GM12801 (cell line): ENCODE data around the gene MEFV.

Source experiments
- TF ChIP-seq, protein P1 (sequence below): IDR thresholded peaks from one replicate; pipeline ENCODE4 v1.5.1; 2011; ENCODE audit warnings: control low read depth; ENCODE audit not compliant: insufficient read length; ENCODE audit errors: extremely low read depth

MEFV gene

DNA sequence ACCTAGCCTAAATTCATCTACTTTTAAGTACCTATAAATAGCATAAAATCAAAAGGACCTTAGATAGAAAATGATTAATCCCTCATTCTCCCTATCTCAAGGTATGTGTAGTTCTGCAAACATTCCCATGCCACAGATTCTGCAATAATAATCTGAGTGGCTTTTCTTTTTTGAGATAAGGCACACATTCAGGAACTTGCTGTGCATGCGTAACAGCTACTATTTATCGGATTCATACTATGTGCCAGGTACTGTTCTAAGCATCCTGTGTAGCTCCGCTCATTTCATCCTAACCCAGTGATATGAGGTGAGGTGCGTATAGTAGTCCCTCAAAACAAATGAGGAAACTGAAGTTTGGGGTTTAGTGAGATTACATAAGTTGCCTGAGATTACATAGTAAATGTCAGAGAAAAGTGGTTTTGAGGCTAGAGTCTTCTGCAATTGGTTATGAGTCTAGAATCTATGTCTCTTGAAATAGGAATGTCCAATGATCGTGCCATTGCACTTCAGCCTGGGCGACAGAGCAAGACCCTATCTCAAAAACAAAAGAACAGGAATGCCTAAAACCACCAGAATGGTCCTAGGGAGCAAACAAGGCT, 24.9 kb upstream of the MEFV start:
- TF ChIP-seq, protein P1, sequence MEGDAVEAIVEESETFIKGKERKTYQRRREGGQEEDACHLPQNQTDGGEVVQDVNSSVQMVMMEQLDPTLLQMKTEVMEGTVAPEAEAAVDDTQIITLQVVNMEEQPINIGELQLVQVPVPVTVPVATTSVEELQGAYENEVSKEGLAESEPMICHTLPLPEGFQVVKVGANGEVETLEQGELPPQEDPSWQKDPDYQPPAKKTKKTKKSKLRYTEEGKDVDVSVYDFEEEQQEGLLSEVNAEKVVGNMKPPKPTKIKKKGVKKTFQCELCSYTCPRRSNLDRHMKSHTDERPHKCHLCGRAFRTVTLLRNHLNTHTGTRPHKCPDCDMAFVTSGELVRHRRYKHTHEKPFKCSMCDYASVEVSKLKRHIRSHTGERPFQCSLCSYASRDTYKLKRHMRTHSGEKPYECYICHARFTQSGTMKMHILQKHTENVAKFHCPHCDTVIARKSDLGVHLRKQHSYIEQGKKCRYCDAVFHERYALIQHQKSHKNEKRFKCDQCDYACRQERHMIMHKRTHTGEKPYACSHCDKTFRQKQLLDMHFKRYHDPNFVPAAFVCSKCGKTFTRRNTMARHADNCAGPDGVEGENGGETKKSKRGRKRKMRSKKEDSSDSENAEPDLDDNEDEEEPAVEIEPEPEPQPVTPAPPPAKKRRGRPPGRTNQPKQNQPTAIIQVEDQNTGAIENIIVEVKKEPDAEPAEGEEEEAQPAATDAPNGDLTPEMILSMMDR: no peak

DNA sequence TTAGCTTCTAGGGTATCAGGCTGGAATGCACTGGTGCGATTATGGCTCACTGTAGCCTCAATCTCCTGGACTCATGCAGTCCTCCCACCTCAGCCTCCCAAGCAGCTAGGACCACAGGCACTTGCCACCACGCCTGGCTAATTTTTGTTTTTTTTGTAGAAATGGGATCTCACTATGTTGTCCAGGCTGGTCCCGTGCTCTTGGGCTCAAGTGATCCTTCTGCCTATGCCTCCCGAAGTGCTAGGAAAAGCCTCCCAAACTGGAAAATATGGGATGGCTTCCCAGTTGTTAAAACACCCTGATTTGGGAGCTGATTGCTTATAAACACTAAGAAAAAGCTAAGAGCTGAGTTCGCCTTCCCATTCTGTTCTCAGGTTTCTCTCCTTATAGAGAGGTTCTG, 20.2 kb upstream of the MEFV start:
- TF ChIP-seq, protein P1: no peak

- TF ChIP-seq, protein P1: no peak
These were observed 18.5 kb upstream of the MEFV start for GRCh38 chr16:3274947-3275346.

GRCh38 chr16:3274490-3274889, 18.1 kb upstream of the MEFV start:
- TF ChIP-seq, protein P1: no peak

DNA sequence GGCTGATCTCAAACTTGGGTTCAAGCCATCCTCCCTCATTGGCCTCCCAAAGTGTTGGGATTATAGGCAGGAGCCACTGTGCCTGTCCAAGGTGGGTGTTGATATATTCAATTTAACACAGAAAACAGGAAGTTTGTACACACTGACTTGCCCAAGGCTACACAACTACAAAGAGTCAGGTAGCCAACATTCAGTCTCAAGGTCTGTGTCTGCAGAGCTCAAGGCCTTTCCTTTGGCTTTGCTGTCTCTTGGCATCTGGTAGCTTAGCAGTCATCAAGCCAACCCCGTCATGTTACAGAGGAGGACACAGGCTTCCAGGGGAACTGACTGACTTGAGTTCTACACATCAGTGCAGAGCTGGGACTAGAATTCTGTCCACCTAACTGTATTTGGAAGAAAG, 11.9 kb upstream of the MEFV start:
- TF ChIP-seq, protein P1: no peak

GRCh38 chr16:3266873-3267537, 10.6 kb upstream of the MEFV start:
- TF ChIP-seq, protein P1: no peak

DNA sequence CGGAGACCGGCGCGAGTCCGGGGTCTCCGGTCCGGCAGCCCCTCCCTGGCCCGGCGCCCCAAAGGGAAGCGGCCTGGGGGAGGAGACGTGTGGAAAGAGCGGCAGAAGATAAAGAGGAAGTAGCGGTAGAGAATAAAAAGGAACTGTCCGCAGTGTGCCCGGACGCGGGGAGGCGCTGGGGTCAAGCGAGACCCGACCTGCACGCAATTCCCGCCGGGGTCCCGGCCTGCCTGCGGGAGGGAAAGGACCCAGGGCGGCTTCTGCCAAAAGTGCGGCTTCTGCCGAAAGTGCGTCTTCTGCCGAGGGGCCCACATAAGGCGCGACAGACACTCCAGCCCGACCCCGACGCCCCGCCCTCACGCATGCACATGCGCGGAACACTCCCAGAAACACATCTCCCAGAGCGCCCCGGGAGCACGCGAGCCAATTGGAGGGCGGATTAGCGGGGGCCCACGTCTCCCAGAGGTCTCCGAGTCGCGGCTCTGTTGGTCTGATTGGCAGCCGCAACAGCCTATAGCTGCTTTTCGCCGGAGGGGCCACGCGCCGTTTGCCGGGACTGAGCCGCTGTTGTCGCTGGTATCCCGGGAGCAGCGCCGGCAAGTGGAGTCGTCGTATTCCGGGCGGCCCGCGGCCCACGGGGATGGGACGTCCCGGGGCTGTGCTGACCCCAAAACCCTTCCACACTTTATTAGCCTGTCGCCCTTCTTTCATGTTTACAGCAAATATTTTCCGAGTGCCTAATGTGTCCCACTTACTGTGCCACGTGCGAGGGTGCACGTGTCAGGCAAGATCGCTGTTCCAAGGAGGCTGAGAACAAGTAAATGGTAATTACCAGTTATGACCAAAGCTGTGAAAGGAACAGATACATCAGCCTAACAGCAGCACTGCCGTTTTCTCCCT, 8.0 kb upstream of the MEFV start:
- TF ChIP-seq, protein P1: no peak
